GM15510 (cell line): Measurements from ENCODE around the gene GTF2H1.

Source experiments
- POLR2A ChIP-seq: IDR thresholded peaks from 3 replicates; pipeline ENCODE4 v1.6.1; 2011; ENCODE audit warnings: borderline replicate concordance; ENCODE audit not compliant: insufficient read length; ENCODE audit errors: extremely low read depth

Gene GTF2H1

GRCh38 chr11:18312663-18313420, 9.5 kb upstream of the GTF2H1 start:
- no peak for TF ChIP-seq POLR2A

GRCh38 chr11:18313965-18314763, 8.2 kb upstream of the GTF2H1 start:
- no peak for TF ChIP-seq POLR2A

GRCh38 chr11:18314784-18315523, 7.4 kb upstream of the GTF2H1 start:
- TF ChIP-seq POLR2A, result no peak

- no peak for TF ChIP-seq POLR2A
These were observed 6.5 kb upstream of the GTF2H1 start for GRCh38 chr11:18315893-18316292.

- no peak for TF ChIP-seq POLR2A
These were observed 4.8 kb upstream of the GTF2H1 start for GRCh38 chr11:18317551-18317950.

GRCh38 chr11:18319914-18320313, 2.5 kb upstream of the GTF2H1 start:
- TF ChIP-seq POLR2A, result no peak

- no peak for TF ChIP-seq POLR2A
These were observed 1.8 kb upstream of the GTF2H1 start for GRCh38 chr11:18320617-18321016.

GRCh38 chr11:18321578-18321968, 794 bp upstream of the GTF2H1 start:
- no peak for TF ChIP-seq POLR2A

- TF ChIP-seq POLR2A, result no peak
These were observed 627 bp downstream of the GTF2H1 start for GRCh38 chr11:18322818-18323570.

GRCh38 chr11:18324381-18324780, 2.0 kb downstream of the GTF2H1 start:
- no peak for TF ChIP-seq POLR2A

- TF ChIP-seq POLR2A, result no peak
These were observed 7.0 kb downstream of the GTF2H1 start for GRCh38 chr11:18329196-18329870.

GRCh38 chr11:18330921-18331320, 8.6 kb downstream of the GTF2H1 start:
- no peak for TF ChIP-seq POLR2A

GRCh38 chr11:18332302-18332701, 9.9 kb downstream of the GTF2H1 start:
- TF ChIP-seq POLR2A, result no peak

GRCh38 chr11:18332891-18333290, 10.5 kb downstream of the GTF2H1 start:
- no peak for TF ChIP-seq POLR2A

- no peak for TF ChIP-seq POLR2A
These were observed 25.2 kb downstream of the GTF2H1 start for GRCh38 chr11:18347471-18348125.
